HG02938 (cell line): ENCODE results near the gene ZMYND8.
A peak's percentile ranks its signal among the peaks of the same experiment; 100 is the strongest.
"Not testable (repeated sequence)": the region's sequence is repeated elsewhere in the genome, so short reads cannot be mapped to it uniquely, and the experiment has no call there.

Source experiments
- ATAC-seq: cut with Tn5 transposase; IDR thresholded peaks from one replicate; pipeline ENCODE4 v1.9.1; 2021; ENCODE audit warnings: mild to moderate bottlenecking, moderate library complexity; ENCODE audit not compliant: unreplicated experiment

The ZMYND8 gene

GRCh38 chr20:47356526-47357295 is at the start of gene ZMYND8:
Gene ZMYND8 (minus strand): TSS chr20:47356699. CDS start chr20:47356670, 29 bp downstream.
- peak; percentile 51 for ATAC-seq

GRCh38 chr20:47405775-47406325 is 49.4 kb upstream of the ZMYND8 start:
- ATAC-seq: no peak

GRCh38 chr20:47400685-47401084 is 44.2 kb upstream of the ZMYND8 start:
- ATAC-seq: no peak

GRCh38 chr20:47397652-47398301 is 41.3 kb upstream of the ZMYND8 start:
- ATAC-seq: no peak

- ATAC-seq: no peak
Observed at GRCh38 chr20:47396762-47397476, 40.4 kb upstream of the ZMYND8 start.

- not testable (repeated sequence) for ATAC-seq
Observed at GRCh38 chr20:47393796-47394514, 37.5 kb upstream of the ZMYND8 start.

- ATAC-seq: no peak
Observed at GRCh38 chr20:47392721-47393073, 36.2 kb upstream of the ZMYND8 start.

DNA sequence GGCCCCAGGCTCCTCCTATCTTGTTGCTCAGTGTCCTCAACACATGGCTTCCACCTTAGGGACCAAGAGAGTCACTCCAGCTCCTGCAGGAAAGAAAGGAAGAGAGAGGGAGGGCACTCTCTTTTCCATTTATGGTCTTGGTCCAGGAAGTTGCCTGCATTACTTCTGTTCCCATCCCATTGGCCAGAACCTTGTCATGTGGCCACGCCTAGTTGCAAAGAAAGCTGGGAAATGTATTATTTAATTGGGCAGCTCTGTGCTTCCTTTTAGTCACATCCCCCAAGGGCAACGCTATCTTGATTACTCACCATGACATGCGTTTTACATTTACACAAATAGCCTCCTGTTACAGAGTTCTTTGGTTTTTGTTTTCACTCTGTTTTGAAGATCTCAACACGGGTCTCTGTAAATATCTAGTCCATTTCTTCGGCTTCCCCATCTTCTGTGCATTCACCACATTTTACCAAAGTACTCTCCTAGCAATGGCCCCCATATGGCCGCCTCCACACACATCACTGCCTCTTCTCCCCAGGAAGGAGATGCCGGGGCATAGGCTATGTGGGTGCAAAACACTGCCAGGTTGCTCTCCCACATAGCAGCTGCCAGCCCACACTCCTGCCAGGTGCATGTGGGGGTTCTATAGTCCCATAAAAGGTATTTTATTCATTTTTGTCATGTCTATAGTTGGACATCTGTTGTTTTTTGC is 35.7 kb upstream of the ZMYND8 start:
- no peak for ATAC-seq

DNA sequence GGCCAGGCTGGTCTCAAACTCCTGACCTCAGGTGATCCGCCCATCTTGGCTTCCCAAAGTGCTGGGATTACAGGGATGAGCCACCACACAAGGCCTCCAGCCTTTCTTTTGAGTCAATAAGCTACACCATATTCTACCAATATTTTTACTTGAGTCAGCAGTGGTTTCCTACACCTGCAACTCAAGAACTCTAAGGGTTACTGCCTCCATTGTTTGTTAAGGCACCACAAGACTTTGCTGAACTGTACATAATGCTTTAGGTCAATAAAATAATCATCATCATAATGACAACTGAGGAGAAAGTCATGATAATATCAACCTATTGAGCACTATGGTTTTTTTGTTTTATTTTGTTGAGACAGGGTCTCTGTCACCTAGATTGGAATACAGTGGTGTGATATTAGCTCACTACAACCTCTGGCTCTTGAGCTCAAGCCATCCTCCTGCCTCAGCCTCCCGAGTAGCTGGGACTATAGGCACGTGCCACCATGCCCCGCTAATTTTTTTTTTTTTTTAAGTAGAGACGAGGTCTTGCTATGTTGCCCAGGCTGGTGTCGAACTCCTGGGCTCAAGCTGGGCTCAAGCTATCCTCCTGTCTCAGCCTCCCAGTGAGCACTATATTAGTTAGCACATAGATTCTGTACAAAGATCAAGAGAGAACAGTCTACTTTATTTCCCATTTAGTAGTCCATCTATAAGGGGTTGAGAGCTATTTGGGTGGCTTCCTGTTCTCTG is 34.9 kb upstream of the ZMYND8 start:
- no peak for ATAC-seq

DNA sequence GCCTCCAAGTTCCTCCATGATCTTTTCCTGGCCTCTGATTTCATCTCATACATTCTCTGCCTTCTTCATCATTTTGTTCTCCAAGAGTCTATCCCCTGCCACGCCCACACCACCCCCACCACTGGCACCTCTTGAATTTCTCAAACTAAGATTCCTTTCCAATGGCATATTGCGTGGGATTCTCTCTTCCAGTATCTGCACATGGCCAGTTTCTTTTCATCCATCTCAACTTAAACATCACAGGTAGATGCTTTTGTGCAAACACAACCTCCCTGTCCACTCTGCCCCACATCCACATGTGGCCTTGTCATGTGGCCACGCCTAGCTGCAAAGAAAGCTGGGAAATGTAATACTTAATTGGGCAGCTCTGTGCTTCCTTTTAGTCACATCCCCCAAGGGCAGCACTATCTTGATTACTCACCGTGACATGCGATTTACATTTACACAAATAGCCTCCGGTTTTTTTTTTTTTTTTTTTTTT is 33.4 kb upstream of the ZMYND8 start:
- no peak for ATAC-seq

DNA sequence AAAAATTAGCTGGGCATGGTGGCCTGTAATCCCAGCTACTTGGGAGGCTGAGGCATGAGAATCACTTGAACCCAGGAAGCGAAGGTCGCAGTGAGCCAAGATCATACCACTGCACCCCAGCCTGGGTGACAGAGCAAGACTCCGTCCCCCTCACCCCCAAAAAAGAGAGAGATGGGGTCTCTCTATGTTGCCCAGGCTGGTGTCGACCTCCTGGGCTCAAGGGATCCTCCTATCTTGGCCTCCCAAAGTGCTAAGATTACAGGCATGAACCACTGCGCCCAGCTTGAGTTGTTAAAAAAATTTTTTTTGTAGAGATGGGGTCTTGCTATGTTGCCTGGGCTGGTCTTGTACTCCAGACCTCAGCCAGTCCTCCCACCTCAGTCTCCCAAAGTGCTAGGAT is 29.5 kb upstream of the ZMYND8 start:
- ATAC-seq: not testable (repeated sequence)

DNA sequence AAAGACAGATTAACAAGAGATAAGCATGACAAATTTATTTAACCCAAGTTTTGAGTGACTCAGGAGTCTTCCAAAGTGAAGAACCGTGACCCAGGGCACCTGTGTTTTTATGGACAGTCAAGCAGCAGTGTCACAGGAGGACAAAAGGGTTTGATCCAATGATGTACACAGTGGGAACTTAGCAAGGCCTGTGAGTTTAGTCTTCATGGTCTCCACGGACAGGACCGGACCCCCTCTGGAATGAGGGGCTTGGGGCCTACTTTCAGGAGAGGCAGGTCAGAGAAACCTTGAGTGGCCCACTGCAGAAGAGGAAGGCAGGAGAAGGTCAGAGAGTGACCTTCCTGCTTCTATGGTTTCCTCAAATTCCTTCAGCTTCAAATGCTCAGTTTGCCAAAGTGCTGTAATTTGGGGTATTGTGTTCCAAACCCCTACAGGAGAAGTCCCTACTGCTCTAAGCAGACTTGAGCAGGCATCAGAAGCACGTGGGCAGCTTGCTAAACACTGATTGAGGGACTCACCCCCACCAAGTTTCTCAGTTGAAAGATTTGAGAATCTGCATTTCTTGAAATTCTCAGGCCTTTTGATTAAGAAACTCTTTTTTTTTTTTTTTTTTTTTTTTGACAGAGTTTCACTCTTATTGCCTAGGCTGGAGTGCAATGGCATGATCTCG is 26.4 kb upstream of the ZMYND8 start:
- no peak for ATAC-seq

DNA sequence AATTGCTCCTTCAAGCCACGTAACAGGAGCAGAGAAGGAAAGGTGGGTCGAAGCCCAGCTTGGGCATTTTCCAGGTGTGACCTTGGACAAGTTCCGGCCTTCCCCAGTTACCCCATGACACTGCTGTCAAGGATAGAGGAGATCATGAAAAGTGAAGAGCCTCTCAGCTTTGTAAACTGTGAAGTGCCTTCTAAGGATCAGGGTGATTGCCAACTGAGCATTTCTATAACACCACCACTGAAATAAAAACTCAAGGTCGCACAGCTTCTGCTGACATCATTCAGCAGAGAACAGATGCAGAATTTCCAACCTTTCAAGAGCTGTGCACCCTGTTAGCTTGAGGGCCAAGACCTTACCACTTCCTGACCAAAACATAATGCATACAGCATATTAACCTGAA is 24.0 kb upstream of the ZMYND8 start:
- no peak for ATAC-seq

GRCh38 chr20:47379433-47380150 is 23.1 kb upstream of the ZMYND8 start:
- ATAC-seq: no peak

DNA sequence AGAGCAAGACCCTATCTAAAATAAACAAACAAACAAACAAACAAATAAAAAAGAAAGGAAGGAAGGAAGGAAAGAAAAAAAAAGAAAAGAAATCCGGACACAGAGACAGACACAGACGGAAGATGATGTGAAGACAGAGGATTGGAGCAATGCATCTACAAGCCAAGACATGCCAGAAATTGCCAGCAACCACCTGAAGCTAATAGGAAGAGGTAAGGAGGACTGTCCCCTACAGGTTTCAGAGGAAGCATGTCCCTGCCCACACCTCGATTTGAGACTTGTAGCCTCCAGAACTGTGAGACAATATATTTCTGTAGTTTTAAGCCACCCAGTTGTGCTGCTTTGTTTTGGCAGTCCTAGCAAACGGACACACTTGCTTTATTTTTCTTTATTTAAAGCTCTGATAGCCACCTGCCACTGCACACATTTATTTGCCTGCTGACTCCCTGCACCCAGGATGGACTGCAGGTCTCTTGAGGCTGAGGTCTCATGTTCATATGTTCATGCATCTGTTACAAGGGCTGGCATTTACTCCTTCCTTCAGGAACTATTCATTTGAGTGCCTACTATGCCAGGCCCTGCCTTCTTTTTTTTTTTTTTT is 20.7 kb upstream of the ZMYND8 start:
- ATAC-seq: no peak

GRCh38 chr20:47376096-47376643 is 19.7 kb upstream of the ZMYND8 start:
- ATAC-seq: not testable (repeated sequence)

DNA sequence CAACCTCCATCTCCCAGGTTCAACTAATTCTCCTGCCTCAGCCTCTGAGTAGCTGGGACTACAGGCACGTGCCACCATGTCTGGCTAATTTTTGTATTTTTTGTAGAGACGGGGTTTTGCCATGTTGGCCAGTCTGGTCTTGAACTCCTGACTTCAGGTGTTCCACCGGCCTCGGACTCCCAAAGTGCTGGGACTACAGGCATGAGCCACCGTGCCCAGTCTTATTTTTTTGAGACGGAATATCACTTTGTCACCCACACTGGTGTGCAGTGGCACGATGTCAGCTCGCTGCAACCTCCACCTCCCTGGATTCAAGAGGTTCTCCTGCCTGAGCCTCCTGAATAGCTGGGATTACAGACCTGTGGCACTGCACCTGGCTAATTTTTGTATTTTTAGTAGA is 17.6 kb upstream of the ZMYND8 start:
- ATAC-seq: not testable (repeated sequence)
